Liver (tissue), 9 donors: Measurements from ENCODE around the gene AP4S1. TPM values are rescaled to one million over a fixed set of nuclear protein-coding genes. Genes with fewer than 3 reads are reported as not detected.

Experiments
- DNase-seq: peaks from one replicate; pipeline ENCODE4 v3.0.0-alpha.2; 2017; ENCODE audit warnings: low spot score
- H3K27ac ChIP-seq, 2 donors: one replicate each; pipeline ENCODE4 v1.7.0; 2013; ENCODE audit warnings: inconsistent platforms in 2 of 2, low read length in 2 of 2, control low read depth in 1 of 2, low read depth in 1 of 2, mild to moderate bottlenecking in 1 of 2
- H3K27me3 ChIP-seq, 4 donors: one replicate each; pipeline versions ENCODE4 v1.6.1 to v1.7.0; 2013; ENCODE audit warnings: low read length in 3 of 4, inconsistent platforms in 1 of 4, mild to moderate bottlenecking in 1 of 4, moderate library complexity in 1 of 4; ENCODE audit not compliant: control insufficient read depth in 4 of 4, insufficient read depth in 4 of 4
- H3K36me3 ChIP-seq, 4 donors: one replicate each; pipeline versions ENCODE4 v1.6.1 to v1.7.0; 2013; ENCODE audit warnings: low read length in 3 of 4, mild to moderate bottlenecking in 3 of 4, low read depth in 1 of 4, moderate library complexity in 1 of 4; ENCODE audit not compliant: control insufficient read depth in 4 of 4, insufficient read depth in 3 of 4
- H3K4me1 ChIP-seq, 4 donors: one replicate each; pipeline versions ENCODE4 v1.6.1 to v1.7.0; 2013; ENCODE audit warnings: low read length in 3 of 4, mild to moderate bottlenecking in 3 of 4, moderate library complexity in 1 of 4; ENCODE audit not compliant: control insufficient read depth in 4 of 4, insufficient read depth in 4 of 4
- H3K4me3 ChIP-seq, 3 donors: one replicate each; pipeline versions ENCODE4 v1.6.1 to v1.7.0; 2013; ENCODE audit warnings: low read length in 3 of 3, control low read depth in 1 of 3, low read depth in 1 of 3, mild to moderate bottlenecking in 1 of 3
- H3K9ac ChIP-seq, 2 donors: one replicate each; pipeline ENCODE4 v1.7.0; 2013; ENCODE audit warnings: low read length in 2 of 2, mild to moderate bottlenecking in 2 of 2, moderate library complexity in 2 of 2, control low read depth in 1 of 2, low read depth in 1 of 2
- H3K9me3 ChIP-seq, 4 donors: one replicate each; pipeline versions ENCODE4 v1.6.1 to v1.7.0; 2013; ENCODE audit warnings: low read length in 3 of 4; ENCODE audit not compliant: control insufficient read depth in 4 of 4
- EGR1 ChIP-seq, 2 donors: IDR thresholded peaks; 2 replicates each; pipeline ENCODE4 v1.6.1; 2016 to 2018; ENCODE audit warnings: antibody characterized with exemption in 2 of 2, low read depth in 2 of 2
- FOXA2 ChIP-seq: IDR thresholded peaks from 2 replicates; pipeline ENCODE4 v1.6.1; 2016; ENCODE audit warnings: antibody characterized with exemption
- GABPA ChIP-seq, 2 donors: IDR thresholded peaks in 1 of 2; conservative IDR thresholded peaks in 1 of 2; 2 replicates each; pipeline ENCODE4 v1.6.1; 2016; ENCODE audit warnings: antibody characterized with exemption in 2 of 2, mild to moderate bottlenecking in 1 of 2, moderate library complexity in 1 of 2
- HNF4A ChIP-seq, 2 donors: conservative IDR thresholded peaks; 2 replicates each; pipeline ENCODE4 v1.6.1; 2016; ENCODE audit warnings: antibody characterized with exemption in 2 of 2, mild to moderate bottlenecking in 2 of 2
- HNF4G ChIP-seq: IDR thresholded peaks from 2 replicates; pipeline ENCODE4 v1.6.1; 2016; ENCODE audit warnings: antibody characterized with exemption
- NR2F2 ChIP-seq: IDR thresholded peaks from 2 replicates; pipeline ENCODE4 v1.6.1; 2016; ENCODE audit warnings: antibody characterized with exemption
- RAD21 ChIP-seq, 2 donors: IDR thresholded peaks; 2 replicates each; pipeline ENCODE4 v1.6.1; 2016; ENCODE audit warnings: antibody characterized with exemption in 2 of 2, mild to moderate bottlenecking in 2 of 2
- SP1 ChIP-seq: IDR thresholded peaks from 2 replicates; pipeline ENCODE4 v1.6.1; 2018; ENCODE audit warnings: antibody characterized with exemption, mild to moderate bottlenecking
- TAF1 ChIP-seq: conservative IDR thresholded peaks from 2 replicates; pipeline ENCODE4 v1.6.1; 2016; ENCODE audit warnings: antibody characterized with exemption, mild to moderate bottlenecking
- WGBS: extraction: QIAGEN DNeasy Blood & Tissue Kit; methylation state at CpG from one replicate; pipeline ENCODE4 v1.1.7; 2013; 5-methylcytosine and 5-hydroxymethylcytosine counted together
- polyA plus RNA-seq, 2 donors: library from polyadenylated mRNA; stranded (reverse) in 1 of 2; unstranded in 1 of 2; fragments of 200-250 nt in 1 of 2; fragments of >200 nt in 1 of 2; fragmentation: Nextera tagmentation in 1 of 2; extraction: Ambion mirVana in 1 of 2; gene quantifications; one replicate each; pipeline versions ENCODE4 v1.2.1 to v1.2.3, GENCODE V29; 2013 to 2015
- total RNA-seq, 2 donors: library from RNA; depleted of rRNA; stranded (reverse); fragments of >200 nt; gene quantifications; one replicate each; pipeline ENCODE4 v1.2.3, GENCODE V29; 2014
- TF ChIP-seq, protein P1 (sequence below): fragments of 150-350 bp; IDR thresholded peaks from 2 replicates; pipeline ENCODE4 v1.5.1; 2017; ENCODE audit warnings: improper control_type of control experiment, low read depth, low read length; ENCODE audit not compliant: missing input control
- TF ChIP-seq, protein P2 (sequence below): IDR thresholded peaks from 2 replicates; pipeline ENCODE4 v1.6.1; 2016; ENCODE audit warnings: antibody characterized with exemption
- TF ChIP-seq, protein P3 (sequence below): IDR thresholded peaks from 2 replicates; pipeline ENCODE4 v1.6.1; 2016; ENCODE audit warnings: antibody characterized with exemption
- donor health status: healthy.
- donor health status: healthy.
- donor health status: healthy.
- donor health status: healthy.
- donor health status: healthy.

AP4S1 gene
- total and polyA plus RNA-seq, 4 donors, result 1.3 to 4.3 (median 1.7) TPM

DNA sequence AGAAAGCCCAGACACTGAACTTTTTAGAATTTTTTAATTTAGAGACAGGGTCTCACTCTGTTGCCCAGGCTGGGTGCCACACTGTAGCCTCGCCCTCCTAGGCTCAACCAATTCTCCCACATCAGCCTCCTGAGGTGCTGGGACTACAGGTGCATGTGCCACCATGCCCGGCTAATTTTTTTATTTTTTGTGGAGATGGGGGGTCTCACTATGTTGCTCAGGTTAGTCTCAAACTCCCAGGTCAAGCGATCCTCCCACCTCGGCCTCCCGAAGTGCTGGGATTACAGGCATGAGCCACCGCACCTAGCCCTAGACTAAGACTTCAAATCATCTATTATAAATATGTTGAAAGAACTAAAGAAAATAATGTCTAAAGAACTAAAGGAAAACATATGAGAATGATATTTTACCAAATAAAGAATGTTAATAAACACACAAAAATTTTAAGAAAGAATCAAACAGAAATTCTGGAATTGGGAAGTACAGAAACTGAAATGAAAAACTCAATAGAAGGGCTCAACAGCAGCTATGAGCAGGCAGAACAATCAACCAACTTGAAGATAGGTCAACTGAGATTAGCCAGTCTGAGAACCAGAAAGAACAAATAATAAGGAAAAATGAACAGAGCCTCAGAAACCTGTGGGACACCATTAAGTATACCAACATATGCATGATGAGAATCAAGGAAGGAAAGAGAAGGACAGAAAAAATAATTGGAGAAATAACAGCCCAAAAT is 26.2 kb upstream of the AP4S1 start:
- Histone ChIP-seq H3K27ac (no peak overlapping the region), H3K9ac (no peak overlapping the region), H3K36me3 (peaks cover 0 to 6% (median under 1%) of the 10 kb centered on the region in 4 donors), H3K27me3 (no peaks in the 10 kb centered on the region), H3K4me3 (no peak overlapping the region), H3K9me3 (no peaks in the 10 kb centered on the region), H3K4me1 (peaks cover 0 to 10% (median 7%) of the 10 kb centered on the region in 4 donors)
- WGBS, result 99% methylated on average over 6 of the region's 6 CpGs
- TF ChIP-seq TAF1 (no peak), GABPA (IDR thresholded peaks at IDR 0.05 in 1 of 2, conservative IDR thresholded peaks at IDR 0.05 in 1 of 2) (no peak), SP1 (no peak), FOXA2 (no peak), RAD21 (IDR thresholded peaks at IDR 0.05) (no peak), EGR1 (IDR thresholded peaks at IDR 0.05; ENCODE audit: low read depth in 2 of 2) (no peak), NR2F2 (no peak)
- TF ChIP-seq, protein P1, sequence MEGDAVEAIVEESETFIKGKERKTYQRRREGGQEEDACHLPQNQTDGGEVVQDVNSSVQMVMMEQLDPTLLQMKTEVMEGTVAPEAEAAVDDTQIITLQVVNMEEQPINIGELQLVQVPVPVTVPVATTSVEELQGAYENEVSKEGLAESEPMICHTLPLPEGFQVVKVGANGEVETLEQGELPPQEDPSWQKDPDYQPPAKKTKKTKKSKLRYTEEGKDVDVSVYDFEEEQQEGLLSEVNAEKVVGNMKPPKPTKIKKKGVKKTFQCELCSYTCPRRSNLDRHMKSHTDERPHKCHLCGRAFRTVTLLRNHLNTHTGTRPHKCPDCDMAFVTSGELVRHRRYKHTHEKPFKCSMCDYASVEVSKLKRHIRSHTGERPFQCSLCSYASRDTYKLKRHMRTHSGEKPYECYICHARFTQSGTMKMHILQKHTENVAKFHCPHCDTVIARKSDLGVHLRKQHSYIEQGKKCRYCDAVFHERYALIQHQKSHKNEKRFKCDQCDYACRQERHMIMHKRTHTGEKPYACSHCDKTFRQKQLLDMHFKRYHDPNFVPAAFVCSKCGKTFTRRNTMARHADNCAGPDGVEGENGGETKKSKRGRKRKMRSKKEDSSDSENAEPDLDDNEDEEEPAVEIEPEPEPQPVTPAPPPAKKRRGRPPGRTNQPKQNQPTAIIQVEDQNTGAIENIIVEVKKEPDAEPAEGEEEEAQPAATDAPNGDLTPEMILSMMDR, result no peak
- TF ChIP-seq, protein P2, sequence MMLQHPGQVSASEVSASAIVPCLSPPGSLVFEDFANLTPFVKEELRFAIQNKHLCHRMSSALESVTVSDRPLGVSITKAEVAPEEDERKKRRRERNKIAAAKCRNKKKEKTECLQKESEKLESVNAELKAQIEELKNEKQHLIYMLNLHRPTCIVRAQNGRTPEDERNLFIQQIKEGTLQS, result no peak
- TF ChIP-seq, protein P3, sequence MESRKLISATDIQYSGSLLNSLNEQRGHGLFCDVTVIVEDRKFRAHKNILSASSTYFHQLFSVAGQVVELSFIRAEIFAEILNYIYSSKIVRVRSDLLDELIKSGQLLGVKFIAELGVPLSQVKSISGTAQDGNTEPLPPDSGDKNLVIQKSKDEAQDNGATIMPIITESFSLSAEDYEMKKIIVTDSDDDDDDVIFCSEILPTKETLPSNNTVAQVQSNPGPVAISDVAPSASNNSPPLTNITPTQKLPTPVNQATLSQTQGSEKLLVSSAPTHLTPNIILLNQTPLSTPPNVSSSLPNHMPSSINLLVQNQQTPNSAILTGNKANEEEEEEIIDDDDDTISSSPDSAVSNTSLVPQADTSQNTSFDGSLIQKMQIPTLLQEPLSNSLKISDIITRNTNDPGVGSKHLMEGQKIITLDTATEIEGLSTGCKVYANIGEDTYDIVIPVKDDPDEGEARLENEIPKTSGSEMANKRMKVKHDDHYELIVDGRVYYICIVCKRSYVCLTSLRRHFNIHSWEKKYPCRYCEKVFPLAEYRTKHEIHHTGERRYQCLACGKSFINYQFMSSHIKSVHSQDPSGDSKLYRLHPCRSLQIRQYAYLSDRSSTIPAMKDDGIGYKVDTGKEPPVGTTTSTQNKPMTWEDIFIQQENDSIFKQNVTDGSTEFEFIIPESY, result no peak
- no peak for DNase-seq

DNA sequence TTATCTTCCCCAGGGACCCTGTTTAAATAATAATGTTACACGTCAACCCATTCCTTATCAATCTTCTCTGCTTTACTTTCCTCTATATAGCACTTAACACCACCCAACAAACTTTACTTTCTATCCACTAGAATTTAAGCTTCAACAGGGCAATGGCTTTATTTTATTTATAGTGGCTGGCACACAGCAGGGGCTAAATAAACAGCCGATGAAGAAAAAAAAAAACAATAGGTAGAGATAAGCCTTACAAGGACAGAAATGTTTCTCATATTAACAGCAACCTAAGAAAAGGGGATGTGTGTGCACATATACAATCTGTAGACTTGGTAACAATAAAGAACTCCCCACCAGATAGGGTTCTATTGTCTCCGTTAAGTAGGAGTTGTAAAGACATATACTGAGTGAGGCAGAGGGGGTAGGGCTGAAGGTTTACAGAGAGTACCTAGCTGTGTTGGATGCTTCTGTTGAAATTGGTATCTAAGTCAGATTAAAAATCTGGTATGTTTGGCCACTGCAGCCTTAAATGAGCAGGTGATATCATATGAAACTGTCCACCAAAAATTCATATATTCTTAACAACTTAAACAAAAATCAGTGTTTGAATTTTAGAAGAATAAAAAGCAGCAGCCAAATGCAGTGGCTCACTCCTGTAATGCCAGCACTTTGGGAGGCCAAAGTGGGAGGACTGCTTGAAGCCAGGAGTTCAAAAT is 24.7 kb upstream of the AP4S1 start:
- Histone ChIP-seq H3K36me3 (peaks cover 0 to 6% (median 2%) of the 10 kb centered on the region in 4 donors), H3K9ac (no peak overlapping the region), H3K9me3 (no peaks in the 10 kb centered on the region), H3K4me3 (no peak overlapping the region), H3K27me3 (no peaks in the 10 kb centered on the region), H3K4me1 (peaks cover 0 to 6% (median 6%) of the 10 kb centered on the region in 4 donors), H3K27ac (no peak overlapping the region)
- 76% methylated on average over 3 of the region's 3 CpGs for WGBS
- TF ChIP-seq, protein P1, result no peak
- TF ChIP-seq HNF4G (no peak), HNF4A (conservative IDR thresholded peaks at IDR 0.05) (no peak), EGR1 (IDR thresholded peaks at IDR 0.05; ENCODE audit: low read depth in 2 of 2) (no peak)
- DNase-seq, result no peak
